K562 (cell line): ENCODE measurements around the gene FMNL2. TPM values are rescaled to one million over a fixed set of nuclear protein-coding genes. Genes with fewer than 3 reads are reported as not detected.

ENCODE experiments used
- ATAC-seq: fragments of 200-7000 bp; cut with Tn5 transposase; 3 replicates; pipeline ENCODE4 v1.9.1; 2020; ENCODE audit warnings: moderate library complexity
- BruUV-seq: library from RNA; stranded (reverse); fragments of 400-500 nt; replicated peaks from 2 replicates; lab custom pipeline; 2021; lab: Mats Ljungman, UMichigan
- CTCF ChIA-PET: fragments of 300-600 bp; formaldehyde crosslinking; extraction: SDS; loops from one replicate; lab custom pipeline; 2021; ENCODE audit warnings: low intra/inter-chr PET ratio; lab: Yijun Ruan, JAX
- POLR2A ChIA-PET: fragments of 300-600, 350-650 bp; sonication (Branson Sonifier 250); formaldehyde crosslinking; extraction: SDS; loops from one replicate; lab custom pipeline; 2021; ENCODE audit warnings: antibody characterized with exemption, inconsistent platforms; lab: Yijun Ruan, JAX
- DNase-seq, 4 experiments: peaks; one replicate each; pipeline versions ENCODE4 v3.0.0 to v3.0.0-alpha.2; 2011 to 2018; ENCODE audit warnings: low spot score in 3 of 4, mixed read lengths in 3 of 4; ENCODE audit errors: extremely low read depth in 1 of 4
- FAIRE-seq: peaks from 2 replicates; lab custom pipeline; 2011; peaks lifted over from hg19 to GRCh38; lab: Jason Lieb, UNC
- H2AFZ ChIP-seq: 2 replicates; pipeline ENCODE4 v1.6.0; 2011; ENCODE audit warnings: low read depth, low read length, control low read depth, inconsistent platforms
- H3K27ac ChIP-seq: fragments of 200-600 bp; 3 replicates; pipeline ENCODE4 v1.8.0; 2011; ENCODE audit warnings: low read depth, mild to moderate bottlenecking, control low read depth, inconsistent platforms, low read length, moderate library complexity, mixed read lengths; ENCODE audit errors: extremely low read depth
- H3K27me3 ChIP-seq, 2 experiments: fragments of 300-600 bp in 1 of 2; 2 replicates in 1 of 2; 3 replicates in 1 of 2; pipeline versions ENCODE4 v1.6.0 to v1.8.0; 2011; ENCODE audit warnings: inconsistent platforms in 2 of 2, low read length in 2 of 2, mild to moderate bottlenecking in 1 of 2, mixed read lengths in 1 of 2, moderate library complexity in 1 of 2; ENCODE audit not compliant: control insufficient read depth in 2 of 2, insufficient read depth in 2 of 2
- H3K36me3 ChIP-seq: fragments of 300-600 bp; 3 replicates; pipeline ENCODE4 v1.8.0; 2011; ENCODE audit warnings: mild to moderate bottlenecking, low read length, inconsistent platforms; ENCODE audit not compliant: control insufficient read depth, insufficient read depth
- H3K4me1 ChIP-seq, 2 experiments: fragments of 200-600 bp in 1 of 2; replicated peaks in 1 of 2; 2 replicates in 1 of 2; 3 replicates in 1 of 2; pipeline versions ENCODE4 v1.5.1 to v1.8.0; 2011; ENCODE audit warnings: inconsistent platforms in 2 of 2, low read length in 2 of 2, mild to moderate bottlenecking in 1 of 2, mixed read lengths in 1 of 2, moderate library complexity in 1 of 2; ENCODE audit not compliant: control insufficient read depth in 2 of 2, insufficient read depth in 2 of 2
- H3K4me2 ChIP-seq: 2 replicates; pipeline ENCODE4 v1.6.1; 2011; ENCODE audit warnings: low read length, control low read depth, inconsistent platforms, mixed read lengths; ENCODE audit not compliant: insufficient read depth
- H3K4me3 ChIP-seq: fragments of 200-600 bp; sonication (generic), shearing (Covaris generic); 2 replicates; pipeline ENCODE4 v1.5.1; 2016; ENCODE audit warnings: control low read depth, inconsistent platforms
- H3K79me2 ChIP-seq: fragments of 200-600 bp; 3 replicates; pipeline ENCODE4 v1.8.0; 2011; ENCODE audit warnings: low read length, inconsistent platforms; ENCODE audit not compliant: control insufficient read depth, insufficient read depth
- H3K9ac ChIP-seq, 2 experiments: 2 replicates each; pipeline versions ENCODE4 v1.6.0 to v1.6.1; 2011; ENCODE audit warnings: low read depth in 2 of 2, low read length in 2 of 2, control low read depth in 1 of 2, inconsistent platforms in 1 of 2, mild to moderate bottlenecking in 1 of 2, mixed read lengths in 1 of 2; ENCODE audit not compliant: insufficient read depth in 1 of 2
- H3K9me1 ChIP-seq: one replicate; pipeline ENCODE4 v1.6.0; 2011; ENCODE audit warnings: inconsistent platforms, mild to moderate bottlenecking, low read length, moderate library complexity; ENCODE audit not compliant: control insufficient read depth, insufficient read depth
- H3K9me3 ChIP-seq: replicated peaks from 2 replicates; pipeline ENCODE4 v1.5.1; 2011; ENCODE audit warnings: low read depth, low read length, inconsistent platforms; ENCODE audit not compliant: control insufficient read depth, insufficient read depth
- H4K20me1 ChIP-seq: replicated peaks from 2 replicates; pipeline ENCODE4 v1.6.1; 2011; ENCODE audit warnings: low read length, inconsistent platforms, mixed read lengths; ENCODE audit not compliant: control insufficient read depth, insufficient read depth
- ELF2 ChIP-seq: fragments of 250-450 bp; sonication (Bioruptor Pico); IDR thresholded peaks from 2 replicates; pipeline ENCODE4 v1.5.0; 2021; ENCODE audit warnings: mild to moderate bottlenecking
- JUND ChIP-seq, 2 experiments: IDR thresholded peaks; 2 replicates in 1 of 2; 3 replicates in 1 of 2; pipeline ENCODE4 v1.6.1; 2011; ENCODE audit warnings: borderline replicate concordance in 2 of 2, low read depth in 2 of 2, low read length in 2 of 2, improper control_type of control experiment in 1 of 2, missing biosample characterization in 1 of 2, missing genetic modification characterization in 1 of 2, missing genetic modification reagents in 1 of 2
- KDM1A ChIP-seq, 2 experiments: fragments of 450-650 bp; IDR thresholded peaks; 2 replicates each; pipeline ENCODE4 v1.6.1; 2016; ENCODE audit warnings: mild to moderate bottlenecking in 2 of 2
- MAFK ChIP-seq: IDR thresholded peaks from 2 replicates; pipeline ENCODE4 v1.6.1; 2011; ENCODE audit warnings: low read length, improper control_type of control experiment
- MBD2 ChIP-seq: sonication (generic); IDR thresholded peaks from 2 replicates; pipeline ENCODE4 v1.6.1; 2016; ENCODE audit warnings: low read depth, borderline replicate concordance
- PCBP1 ChIP-seq: fragments of 200-400 bp; formaldehyde crosslinking; IDR thresholded peaks from 2 replicates; pipeline ENCODE4 v1.6.1; 2018; ENCODE audit warnings: mild to moderate bottlenecking, low read depth, low read length; ENCODE audit not compliant: poor library complexity, severe bottlenecking
- SIN3B ChIP-seq: fragments of 450-650 bp; IDR thresholded peaks from 2 replicates; pipeline ENCODE4 v1.6.1; 2017; ENCODE audit warnings: low read depth, mild to moderate bottlenecking, moderate library complexity
- ZBTB1 ChIP-seq: sonication (generic); formaldehyde crosslinking; IDR thresholded peaks from 2 replicates; pipeline ENCODE4 v1.8.1; 2023; ENCODE audit warnings: missing genetic modification reagents, low read depth, mild to moderate bottlenecking, borderline replicate concordance
- ZNF12 ChIP-seq: sonication (generic); formaldehyde crosslinking; IDR thresholded peaks from 2 replicates; pipeline ENCODE4 v1.4.0; 2020; ENCODE audit warnings: mild to moderate bottlenecking, missing genetic modification reagents
- ZNF212 ChIP-seq: fragments of 450-650 bp; formaldehyde crosslinking; IDR thresholded peaks from 2 replicates; pipeline ENCODE4 v1.4.0; 2020; ENCODE audit warnings: mild to moderate bottlenecking
- ZNF785 ChIP-seq: fragments of 250-450 bp; sonication (Bioruptor Pico); IDR thresholded peaks from 2 replicates; pipeline ENCODE4 v1.4.0; 2020; ENCODE audit warnings: mild to moderate bottlenecking
- WGBS: fragments of 100-300 bp; shearing (Covaris generic); methylation state at CpG from one replicate; pipeline ENCODE4 v1.1.6; 2016; ENCODE audit warnings: low coverage, mixed read lengths; ENCODE audit not compliant: insufficient coverage; ENCODE audit errors: missing lambda C conversion rate; 5-methylcytosine and 5-hydroxymethylcytosine counted together
- in situ Hi-C: fragments of 300-500 bp; cut with MboI; formaldehyde crosslinking; loops from 4 replicates; pipeline ENCODE4 v1.15.0; 2018; ENCODE audit warnings: inconsistent platforms, mixed read lengths
- intact Hi-C: fragments of 100-400 bp; cut with micrococcal nuclease; formaldehyde crosslinking; loops from 2 replicates; pipeline ENCODE4 v1.14.2; 2022
- polyA plus RNA-seq, 8 experiments: library from polyadenylated mRNA; depleted of rRNA in 4 of 8; stranded (reverse) in 5 of 8; unstranded in 3 of 8; fragments of >200 nt; fragmentation: Nextera tagmentation in 2 of 8; fragmentation: Illumina TruSeq in 1 of 8; extraction: Ambion mirVana in 2 of 8; extraction: Trizol in 1 of 8; gene quantifications; 2 replicates each; pipeline versions ENCODE4 v1.2.1 to v1.2.3, GENCODE V29; 2011 to 2014; ENCODE audit warnings: inconsistent platforms in 1 of 8, missing spikeins in 1 of 8
- total RNA-seq, 7 experiments: library from RNA; depleted of rRNA in 6 of 7; stranded (reverse); fragments of >200 nt in 6 of 7; fragmentation: Illumina TruSeq in 2 of 7; extraction: Trizol in 2 of 7; gene quantifications; 2 replicates each; pipeline versions ENCODE4 v1.2.1 to v1.2.3, GENCODE V29; 2011 to 2021; ENCODE audit warnings: low replicate concordance in 1 of 7

Gene FMNL2
- total and polyA plus RNA-seq, 9 of the 15 experiments (the other 6 are each of a cell fraction or from before 2014, with no cell fraction given), result 0.15 to 0.49 (median 0.24) TPM; not detected in 1

DNA sequence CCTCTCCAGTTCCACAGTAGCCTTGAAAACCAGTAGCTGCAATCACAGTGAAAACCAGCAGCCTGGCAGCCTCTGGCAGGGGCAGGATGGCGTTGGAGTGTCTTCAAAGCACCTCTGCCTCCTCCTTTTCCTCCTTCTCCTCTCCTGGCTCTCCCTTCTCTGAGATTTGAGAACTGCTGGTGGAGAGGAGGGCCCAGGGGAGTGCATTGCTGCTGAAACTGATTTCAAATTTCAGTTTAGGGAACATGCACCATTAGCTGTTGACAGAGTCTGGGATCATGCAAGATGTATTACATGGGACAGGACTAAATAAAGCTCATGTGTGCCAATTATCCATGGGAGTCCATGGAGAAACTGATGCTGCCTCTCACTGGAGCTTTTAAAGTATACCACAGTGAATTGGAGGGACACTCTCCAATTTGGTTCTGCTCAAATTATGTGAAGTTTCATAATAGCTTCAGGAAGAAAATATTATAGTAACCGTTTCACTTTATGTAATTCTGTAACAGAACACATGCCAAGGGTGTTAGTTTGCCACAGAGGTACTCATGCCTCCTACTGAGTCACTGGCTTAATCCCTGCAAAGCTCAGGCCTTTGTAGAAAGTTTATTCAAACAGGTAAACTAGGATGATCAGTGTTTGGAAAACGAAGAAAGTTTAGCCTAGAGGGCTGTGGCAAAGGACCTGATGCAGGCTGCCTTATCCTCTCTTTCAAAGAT lies 236.2 kb downstream of the FMNL2 start:
- Histone ChIP-seq H3K4me1 (peaks cover 0 to 6% of the 10 kb centered on the region in 2 experiments; a peak in 2 of 5 replicates), H3K36me3 (no peaks in the 10 kb centered on the region), H2AFZ (no peak overlapping the region), H3K79me2 (no peaks in the 10 kb centered on the region), H4K20me1 (no peaks in the 10 kb centered on the region), H3K9me1 (no peaks in the 10 kb centered on the region), H3K27ac (no peak overlapping the region), H3K4me3 (no peak overlapping the region), H3K27me3 (peaks cover 4% of the 10 kb centered on the region in 2 experiments; a peak in 3 of 5 replicates), H3K4me2 (no peak overlapping the region), H3K9me3 (no peaks in the 10 kb centered on the region), H3K9ac (no peak overlapping the region)
- ChIA-PET POLR2A (interaction anchor here (0.8 to 1.1 kb wide), 2 partner anchors 9 to 50 kb away, joined by 3 read pairs; no protein-coding TSS in a partner anchor), CTCF (no interaction called here)
- TF ChIP-seq ZNF12 (no peak), SIN3B (no peak), PCBP1 (no peak), ELF2 (no peak), ZNF212 (CRISPR knock-in tag) (no peak), MAFK (no peak), ZBTB1 (no peak), JUND (IDR thresholded peaks at IDR 0.05; ENCODE audit: borderline replicate concordance, low read depth, low read length) (no peak), JUND (tag; IDR thresholded peaks at IDR 0.05; ENCODE audit: borderline replicate concordance, low read depth, low read length) (no peak), KDM1A (IDR thresholded peaks at IDR 0.05) (no peak), MBD2 (no peak), ZNF785 (no peak)
- ATAC-seq (no peak), FAIRE-seq (no peak), DNase-seq (no peak)
- intact Hi-C loops, result no loop called here
- BruUV-seq, result no TSS peak
- WGBS, result 2% methylated on average over 3 of the region's 3 CpGs
- in situ Hi-C loops, result no loop called here
